Stimulated activated CD4-positive, alpha-beta T cell treated with anti-CD3 and anti-CD28 coated beads, Interleukin-1b, Interleukin-23, amount 100 ng/mL, for 24 hours (primary cell): Measurements from ENCODE around the gene APRT.
"Not testable (repeated sequence)": the region's sequence is repeated elsewhere in the genome, so short reads cannot be mapped to it uniquely, and the experiment has no call there.

Source experiments
- DNase-seq, 4 experiments: peaks; one replicate each; pipeline ENCODE4 v3.0.0-alpha.2; 2020; ENCODE audit warnings: low read depth in 4 of 4, low spot score in 1 of 4

The APRT gene

GRCh38 chr16:88823646-88824045 lies 11.9 kb upstream of the APRT start:
- DNase-seq, result not testable (repeated sequence)

- no peak for DNase-seq
Observed at GRCh38 chr16:88822281-88823040, 10.7 kb upstream of the APRT start.

GRCh38 chr16:88821168-88821850 lies 9.6 kb upstream of the APRT start:
- no peak for DNase-seq

GRCh38 chr16:88820385-88821025 lies 8.8 kb upstream of the APRT start:
- DNase-seq, result no peak

GRCh38 chr16:88819126-88819525 lies 7.4 kb upstream of the APRT start:
- DNase-seq, result no peak

- DNase-seq, result no peak
Observed at GRCh38 chr16:88818575-88818874, 6.8 kb upstream of the APRT start.

GRCh38 chr16:88817785-88818574 lies 6.3 kb upstream of the APRT start:
- DNase-seq, result no peak

GRCh38 chr16:88816736-88817535 lies 5.2 kb upstream of the APRT start:
- no peak for DNase-seq

- DNase-seq, result no peak
Observed at GRCh38 chr16:88815901-88816589, 4.3 kb upstream of the APRT start.

GRCh38 chr16:88815227-88815626 lies 3.5 kb upstream of the APRT start:
- DNase-seq, result no peak

- DNase-seq, result no peak
Observed at GRCh38 chr16:88814144-88814502, 2.4 kb upstream of the APRT start.

- no peak for DNase-seq
Observed at GRCh38 chr16:88813269-88814143, 1.8 kb upstream of the APRT start.

GRCh38 chr16:88812513-88813268 lies 963 bp upstream of the APRT start:
- DNase-seq, result no peak

GRCh38 chr16:88810912-88811768 lies 588 bp downstream of the APRT start:
- peak in 2 of 4 experiments; percentile 33 to 58 for DNase-seq

GRCh38 chr16:88810166-88810911 lies 1.4 kb downstream of the APRT start:
- DNase-seq, result no peak

GRCh38 chr16:88809676-88810165 lies 2.0 kb downstream of the APRT start:
- no peak for DNase-seq
